Esophagus mucosa (tissue), 1 donor: ENCODE data around the gene DOCK6. TPM values are rescaled to one million over a fixed set of nuclear protein-coding genes. Genes with fewer than 3 reads are reported as not detected.

Experiments used
- ATAC-seq: fragments of 200-7000 bp; cut with Tn5 transposase; one replicate; pipeline ENCODE4 v1.9.1; 2020
- total RNA-seq: library from RNA; stranded (reverse); gene quantifications from one replicate; pipeline ENCODE4 v1.2.4, GENCODE V29; 2023
- donor health status: DM: yes; HTN: yes; CAD: no.

Gene DOCK6
- total RNA-seq, 1 donor from 2014 or later: 49.1 TPM

DNA sequence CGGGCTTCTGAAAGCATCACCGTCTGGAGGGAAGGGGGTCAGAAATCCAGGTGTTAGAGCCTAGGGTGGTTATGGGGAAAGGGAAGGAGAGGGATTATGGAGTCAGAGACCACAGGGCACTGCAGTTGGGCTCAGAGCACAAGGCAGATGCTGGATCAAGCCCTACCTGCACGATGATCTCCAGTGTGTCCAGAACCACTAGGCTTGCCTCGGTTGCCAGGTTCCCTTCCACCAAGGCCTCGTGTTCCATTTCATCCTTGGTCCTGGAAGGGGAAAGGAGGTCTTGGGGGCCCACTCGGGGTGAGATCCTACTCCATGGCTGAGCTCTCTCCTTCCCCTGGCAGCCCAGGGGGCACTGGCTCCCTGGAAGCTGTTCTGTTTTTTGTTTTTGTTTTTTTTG is 47.9 kb downstream of the DOCK6 start:
- no peak for ATAC-seq

- peak; percentile 7 for ATAC-seq
These were observed 51.7 kb downstream of the DOCK6 start for GRCh38 chr19:11210656-11210928.

DNA sequence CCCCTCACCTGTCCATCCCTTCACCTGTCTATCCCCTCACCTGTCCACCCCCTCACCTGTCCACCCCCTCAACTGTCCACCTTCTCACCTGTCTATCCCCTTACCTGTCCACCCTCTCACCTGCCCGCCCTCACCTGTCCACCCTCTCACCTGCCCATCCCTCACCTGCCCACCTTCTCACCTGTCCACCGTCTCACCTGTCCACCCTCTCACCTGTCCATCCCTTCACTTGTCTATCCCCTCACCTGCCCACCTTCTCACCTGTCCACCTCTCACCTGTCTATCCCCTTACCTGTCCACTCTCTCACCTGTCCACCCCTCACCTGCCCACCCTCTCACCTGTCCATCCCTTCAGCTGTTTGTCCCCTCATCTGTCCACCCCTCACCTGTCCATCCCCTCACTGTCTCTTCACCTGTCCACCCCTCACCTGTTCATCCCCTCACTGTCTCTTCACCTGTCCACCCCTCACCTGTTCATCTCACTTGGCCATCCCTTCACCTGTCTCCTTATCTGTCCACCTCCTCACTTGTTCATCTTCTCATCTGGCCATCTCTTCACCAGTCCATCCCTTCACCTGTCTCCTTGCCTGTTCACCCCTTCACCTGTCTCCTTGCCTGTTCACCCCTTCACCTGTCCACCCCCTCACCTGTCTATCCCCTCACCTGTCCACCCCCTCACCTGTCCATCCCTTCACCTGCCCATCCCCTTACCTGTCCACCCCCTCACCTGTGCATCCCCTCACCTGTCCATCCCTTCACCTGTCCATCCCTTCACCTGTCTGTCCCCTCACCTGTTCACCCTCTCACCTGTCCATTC is 52.3 kb downstream of the DOCK6 start:
- no peak for ATAC-seq

GRCh38 chr19:11208561-11209471 is 53.5 kb downstream of the DOCK6 start:
- no peak for ATAC-seq

- no peak for ATAC-seq
These were observed 56.3 kb downstream of the DOCK6 start for GRCh38 chr19:11205939-11206570.

DNA sequence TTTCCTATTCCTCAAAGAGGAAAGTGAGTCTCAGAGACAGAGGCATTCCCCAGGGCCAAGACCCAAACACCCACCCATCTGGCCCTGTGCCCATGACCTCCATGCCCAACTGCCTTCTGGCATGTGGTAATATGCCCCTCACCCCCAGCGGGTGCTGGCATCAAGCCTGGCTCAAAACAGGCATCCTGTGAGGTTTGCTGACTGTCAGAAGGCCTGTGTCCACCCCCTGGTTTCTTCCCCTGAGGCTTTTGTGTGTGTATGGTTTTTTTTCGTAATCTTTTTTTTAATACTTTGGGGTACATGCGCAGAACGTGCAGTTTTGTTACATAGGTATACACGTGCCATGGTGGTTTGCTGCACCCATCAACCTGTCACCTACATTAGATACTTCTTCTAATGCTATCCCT is 57.4 kb downstream of the DOCK6 start:
- ATAC-seq: no peak

DNA sequence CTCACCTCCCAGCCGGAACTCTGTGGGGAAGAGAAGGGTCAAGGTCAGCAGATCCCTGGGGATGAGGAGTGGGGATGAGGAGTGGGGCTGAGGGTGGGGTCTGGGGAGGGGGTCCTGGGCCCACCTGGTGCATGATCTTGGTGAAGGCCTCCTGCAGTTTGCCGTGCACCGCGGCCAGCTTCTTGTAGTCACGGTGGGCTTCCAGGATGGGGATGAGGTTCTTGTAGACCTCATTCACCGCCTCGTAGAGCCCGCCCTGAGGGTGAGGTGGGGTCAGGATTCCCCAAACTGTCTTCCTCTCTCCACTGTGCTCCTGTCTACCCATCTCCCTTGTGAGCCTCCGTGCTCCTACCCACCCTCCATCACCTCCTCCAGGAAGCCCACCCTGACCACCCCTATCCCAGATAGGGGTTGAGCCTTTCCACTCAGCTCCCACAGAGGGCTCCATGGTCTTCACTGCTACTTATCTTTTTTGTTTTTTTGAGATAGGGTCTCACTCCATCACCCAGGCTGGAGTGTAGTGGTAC is 58.2 kb downstream of the DOCK6 start:
- ATAC-seq: no peak

DNA sequence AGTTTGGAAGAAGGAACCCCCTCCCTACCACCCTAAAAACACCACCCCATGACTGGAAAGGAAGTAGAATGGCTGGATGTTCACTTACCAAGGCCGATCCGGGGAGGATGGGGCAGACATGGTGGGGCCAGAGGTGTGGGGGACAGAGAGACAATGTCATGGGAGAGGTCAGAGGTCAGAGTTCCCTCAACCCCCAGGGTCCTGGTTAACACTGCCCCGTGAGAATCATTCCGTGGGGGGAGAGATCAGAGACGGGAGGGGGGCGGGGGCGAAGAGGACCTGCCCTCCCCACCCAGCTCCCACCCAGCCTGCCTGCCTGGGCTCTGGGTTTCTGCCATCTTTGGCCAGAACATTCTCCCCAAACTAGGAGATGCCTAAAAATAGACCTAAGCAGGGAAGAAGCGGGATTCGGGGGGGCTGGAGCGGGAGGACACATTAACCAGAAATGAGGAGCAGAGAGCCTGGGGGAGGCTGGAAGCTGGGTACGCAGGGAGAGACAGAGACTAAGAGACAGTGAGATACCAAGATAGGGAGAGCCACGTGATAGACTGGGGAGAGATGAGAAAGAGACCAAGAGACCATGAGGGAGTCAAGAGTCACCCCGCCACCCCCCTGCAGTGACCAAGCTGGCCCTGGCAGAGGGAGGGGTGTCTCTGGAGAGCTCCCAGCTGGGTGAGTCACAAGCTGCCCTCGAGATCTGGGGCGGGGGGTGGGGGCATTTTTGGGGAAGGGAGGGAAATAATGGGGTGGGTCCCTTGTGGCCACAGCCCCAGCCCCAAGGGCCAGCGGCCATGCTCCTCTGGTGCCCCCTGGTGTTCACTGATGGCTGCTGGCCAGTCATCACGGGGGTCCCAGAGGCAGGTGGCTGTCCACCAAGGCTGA is 58.9 kb downstream of the DOCK6 start:
- ATAC-seq: peak; percentile 10

- no peak for ATAC-seq
These were observed 59.7 kb downstream of the DOCK6 start for GRCh38 chr19:11202488-11203193.

DNA sequence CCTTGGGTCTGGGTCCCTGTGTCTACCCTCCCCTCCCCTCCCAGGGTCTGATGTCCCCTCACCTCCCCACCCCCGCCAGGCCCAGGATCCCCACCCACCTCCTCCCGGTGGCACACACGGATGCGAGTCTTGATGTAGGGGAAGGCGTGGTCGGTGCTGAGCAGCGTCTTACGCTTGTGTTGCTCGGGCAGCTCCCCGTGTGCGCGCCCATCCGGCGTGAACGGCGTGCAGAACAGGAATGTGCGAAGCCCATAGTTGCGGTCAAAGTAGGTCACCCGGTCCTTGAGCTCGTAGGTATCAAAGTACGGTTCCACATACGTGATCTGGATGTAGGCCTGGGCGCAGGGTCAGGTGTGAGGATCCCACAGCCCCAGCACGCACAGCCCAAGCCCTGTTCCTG is 60.5 kb downstream of the DOCK6 start:
- ATAC-seq: no peak

DNA sequence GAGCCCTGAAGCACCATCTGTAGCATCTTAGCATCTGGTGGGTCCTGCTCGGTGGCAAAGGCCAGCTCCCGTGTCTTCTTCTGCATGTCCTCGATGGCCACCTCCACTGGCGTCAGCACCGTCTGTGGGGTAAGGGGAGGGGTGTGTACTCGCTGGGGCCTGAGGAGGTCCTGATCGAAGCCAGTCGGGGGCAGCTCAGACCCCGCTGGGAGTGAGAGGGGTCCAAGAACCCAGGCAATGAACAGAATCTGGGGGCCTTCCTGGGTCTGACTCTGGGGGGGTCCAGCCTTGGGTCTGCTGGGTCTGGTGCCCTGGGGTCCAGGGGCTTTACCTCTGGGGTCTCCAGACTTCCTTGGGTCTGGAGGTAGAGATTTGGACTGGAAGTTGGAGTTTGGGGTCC is 61.4 kb downstream of the DOCK6 start:
- ATAC-seq: no peak

- ATAC-seq: no peak
These were observed 62.2 kb downstream of the DOCK6 start for GRCh38 chr19:11200015-11200574.

DNA sequence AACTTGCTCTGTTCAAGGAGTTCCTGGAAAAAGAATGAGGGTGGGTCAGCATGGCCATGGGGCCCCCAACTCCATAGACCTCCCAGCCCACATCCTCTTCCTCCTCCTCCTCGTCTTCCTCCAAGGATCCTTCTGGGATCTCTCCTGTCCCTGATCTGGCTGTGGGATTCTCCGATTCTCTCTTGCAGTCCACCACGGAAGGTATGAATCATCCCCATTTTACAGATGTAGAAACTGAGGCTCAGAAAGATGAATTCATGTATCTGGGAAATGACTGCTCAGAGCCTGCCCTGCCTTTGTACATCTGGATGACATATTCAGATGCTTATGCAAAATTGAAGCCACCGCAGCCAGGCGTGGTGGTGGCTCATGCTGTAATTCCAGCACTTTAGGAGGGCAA is 62.8 kb downstream of the DOCK6 start:
- ATAC-seq: no peak

DNA sequence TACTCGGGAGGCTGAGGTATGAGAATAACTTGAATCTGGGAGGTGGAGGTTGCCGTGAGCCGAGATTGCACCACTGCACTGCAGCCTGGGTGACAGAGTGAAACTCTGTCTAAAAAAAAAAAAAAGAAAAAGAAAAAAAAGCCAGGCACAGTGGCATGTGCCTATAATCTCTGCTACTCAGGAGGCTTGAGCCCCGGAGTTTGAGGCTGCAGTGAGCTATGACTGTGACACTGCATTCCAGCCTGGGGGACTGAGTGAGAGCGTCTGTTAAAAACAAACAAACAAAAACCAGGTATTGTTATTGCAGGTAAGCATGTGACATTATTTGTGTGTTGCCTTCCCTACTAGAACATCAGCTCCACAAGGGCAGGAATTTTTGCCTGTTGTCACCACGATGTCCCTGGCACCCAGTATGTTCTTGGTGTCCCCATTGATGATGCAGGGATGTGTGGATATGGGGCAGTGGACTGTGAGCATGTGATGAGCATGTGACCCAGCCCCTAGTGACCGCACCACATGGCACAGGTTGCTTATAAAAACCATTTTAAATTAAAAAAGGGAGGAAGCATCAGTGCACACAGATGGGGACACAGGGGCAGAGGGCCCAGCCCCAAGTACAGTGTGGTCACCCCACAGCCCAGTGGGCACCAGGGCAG is 63.4 kb downstream of the DOCK6 start:
- no peak for ATAC-seq

DNA sequence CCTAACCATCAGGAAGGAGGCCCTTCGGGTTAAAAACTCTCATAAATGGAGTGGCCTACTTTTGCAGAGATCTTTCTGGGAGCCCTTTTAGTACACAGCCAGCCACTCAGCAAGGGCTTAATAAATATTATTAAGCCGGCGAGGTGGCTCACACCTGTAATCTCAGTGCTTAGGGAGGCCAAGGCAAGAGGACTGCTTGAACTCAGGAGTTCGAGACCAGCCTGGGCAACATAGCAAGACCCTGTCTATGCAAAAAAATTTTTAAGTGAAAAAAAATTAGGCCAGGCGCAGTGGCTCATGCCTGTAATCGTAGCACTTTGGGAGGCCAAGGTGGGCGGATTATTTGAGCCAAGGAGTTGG is 64.2 kb downstream of the DOCK6 start:
- no peak for ATAC-seq

DNA sequence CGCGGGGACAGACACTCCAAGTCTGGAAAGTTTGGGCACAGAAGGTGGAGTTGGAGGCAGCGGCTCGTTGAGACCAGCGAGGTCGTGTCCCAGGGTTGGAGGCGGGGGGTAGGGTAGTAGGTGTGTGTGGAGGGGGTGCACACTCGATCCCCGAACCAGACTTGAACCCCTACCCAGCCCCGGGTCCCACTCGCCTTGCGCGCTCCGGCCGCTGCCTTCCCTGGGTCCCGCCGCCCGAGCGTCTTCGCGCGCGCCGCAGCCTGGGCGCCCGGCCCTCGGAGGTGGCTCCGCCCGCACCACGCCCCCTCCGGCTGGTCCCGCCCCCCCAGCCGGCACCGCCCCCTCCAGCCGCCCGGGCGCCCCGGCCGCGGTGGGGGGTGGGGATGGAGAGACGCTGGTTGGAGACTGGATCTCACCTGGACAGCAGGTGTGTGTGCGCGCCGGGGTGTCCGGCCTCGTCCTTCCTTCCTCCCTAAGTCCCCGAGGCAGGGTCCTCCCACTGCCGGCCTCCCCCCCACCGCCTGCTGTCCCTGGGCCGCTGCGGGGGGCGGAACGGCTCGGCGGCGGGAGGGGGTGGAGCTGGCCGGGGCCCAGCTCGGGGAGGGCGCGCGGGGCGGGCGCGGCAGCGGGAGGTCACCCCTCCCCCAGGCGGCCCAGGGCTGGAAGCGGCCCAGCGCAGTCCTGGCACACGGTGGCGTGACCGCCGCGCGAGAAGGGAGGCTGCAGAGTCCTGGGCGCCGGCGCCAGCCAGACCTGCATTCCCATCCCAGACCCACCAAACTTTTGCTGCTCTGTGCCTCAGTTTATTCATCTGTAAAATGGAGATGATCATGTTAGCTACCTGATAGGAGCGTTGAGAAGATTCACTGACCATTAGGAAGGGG is 64.8 kb downstream of the DOCK6 start, which contains the start of gene KANK2:
KANK2 (minus strand) TSS at position 255 of the 884 bp plus-strand sequence. CDS start 3,034 bp downstream, outside the sequence.
- peak; percentile 89 for ATAC-seq

- ATAC-seq: peak; percentile 16
These were observed 65.7 kb downstream of the DOCK6 start for GRCh38 chr19:11196406-11197287.

DNA sequence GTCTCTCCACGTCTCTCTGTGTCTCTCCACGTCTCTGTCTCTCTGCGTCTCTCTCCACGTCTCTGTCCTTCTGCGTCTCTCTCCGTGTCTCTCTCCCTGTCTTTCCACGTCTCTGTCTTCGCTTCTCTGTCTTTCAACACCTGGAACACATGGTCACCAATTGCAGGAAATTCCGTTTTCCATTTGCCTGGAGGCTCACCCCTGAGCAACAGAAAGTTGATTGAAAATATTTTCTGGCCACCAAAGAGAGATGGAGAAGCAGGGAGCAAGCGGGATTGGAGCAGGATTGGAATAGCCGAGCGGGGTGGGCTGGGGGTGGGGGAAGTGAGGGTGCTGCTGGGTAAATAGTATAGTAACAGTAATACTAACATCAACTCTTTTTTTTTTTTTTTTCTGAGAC is 66.6 kb downstream of the DOCK6 start:
- ATAC-seq: no peak
